ENCODE data around the gene HMGN4. TPM values are rescaled to one million over a fixed set of nuclear protein-coding genes. Genes with fewer than 3 reads are reported as not detected.

The HMGN4 gene
- total and polyA plus RNA-seq, 9 of the 15 experiments (the other 6 are each of a cell fraction or from before 2014, with no cell fraction given): 35.4 to 134 (median 94.1) TPM

- TF ChIP-seq PREB (CRISPR knock-in tag; IDR thresholded peaks at IDR 0.05): no peak
- 0 out of 2 replicates have a peak, but pooled peaks have one; percentile 19 for TF ChIP-seq HOXB6 (CRISPR knock-in tag; IDR thresholded peaks at IDR 0.05; ENCODE audit: borderline replicate concordance)
- peak; percentile 15 for TF ChIP-seq FOS (IDR thresholded peaks at IDR 0.05; ENCODE audit: extremely low read depth, insufficient read length)
- no peak for TF ChIP-seq PPARD (CRISPR knock-in tag; IDR thresholded peaks at IDR 0.05)
- TF ChIP-seq SP2 (IDR thresholded peaks at IDR 0.05; ENCODE audit: extremely low read depth, low read depth, low read length, poor library complexity, severe bottlenecking): no peak
- peak; percentile 54 for TF ChIP-seq SMAD4 (CRISPR knock-in tag; conservative IDR thresholded peaks at IDR 0.05)
- TF ChIP-seq CGGBP1 (CRISPR knock-in tag; IDR thresholded peaks at IDR 0.05): no peak
- TF ChIP-seq ZNF766 (CRISPR knock-in tag; conservative IDR thresholded peaks at IDR 0.05): no peak; the same call in none of the 2 replicates
- TF ChIP-seq RAD21 (CRISPR knock-in tag; conservative IDR thresholded peaks at IDR 0.05 in 1 of 2, IDR thresholded peaks at IDR 0.05 in 1 of 2): no peak; a peak in 1 of 4 replicates
- no peak for TF ChIP-seq CBX8 (IDR thresholded peaks at IDR 0.05; ENCODE audit: borderline replicate concordance, extremely low read depth, low read depth, low read length, poor library complexity, severe bottlenecking)
- peak; percentile 32; the same call in 1 of the 2 replicates for TF ChIP-seq NFRKB (IDR thresholded peaks at IDR 0.05; ENCODE audit: low read depth)
- TF ChIP-seq ARID4B (CRISPR knock-in tag; IDR thresholded peaks at IDR 0.05): peak; percentile 13
- no peak for TF ChIP-seq E4F1 (CRISPR knock-in tag; IDR thresholded peaks at IDR 0.05; ENCODE audit: borderline replicate concordance)
- TF ChIP-seq DACH1 (IDR thresholded peaks at IDR 0.05; ENCODE audit: partially characterized antibody): peak; percentile 54
- TF ChIP-seq CBX3 (IDR thresholded peaks at IDR 0.05; ENCODE audit: borderline replicate concordance in 1 of 2, low read length in 2 of 2): peak in 1 of 2 experiments; percentile 84; a peak in 2 of 3 replicates
- no peak for TF ChIP-seq DNMT1 (IDR thresholded peaks at IDR 0.05)
- no peak for TF ChIP-seq NFE2 (IDR thresholded peaks at IDR 0.05; ENCODE audit: low read depth)
- TF ChIP-seq ZNF561 (CRISPR knock-in tag; conservative IDR thresholded peaks at IDR 0.05): no peak
Observed at GRCh38 chr6:26553635-26554446, 15.7 kb downstream of the HMGN4 start (continued).

All from K562 (cell line).